Measurements from ENCODE around the gene ACLY. TPM values are rescaled to one million over a fixed set of nuclear protein-coding genes. Genes with fewer than 3 reads are reported as not detected.

The ACLY gene
- total and polyA plus RNA-seq, 10 of the 15 experiments (the other 5 are each of a cell fraction or from before 2014, with no cell fraction given): 32.6 to 224 (median 114) TPM

DNA sequence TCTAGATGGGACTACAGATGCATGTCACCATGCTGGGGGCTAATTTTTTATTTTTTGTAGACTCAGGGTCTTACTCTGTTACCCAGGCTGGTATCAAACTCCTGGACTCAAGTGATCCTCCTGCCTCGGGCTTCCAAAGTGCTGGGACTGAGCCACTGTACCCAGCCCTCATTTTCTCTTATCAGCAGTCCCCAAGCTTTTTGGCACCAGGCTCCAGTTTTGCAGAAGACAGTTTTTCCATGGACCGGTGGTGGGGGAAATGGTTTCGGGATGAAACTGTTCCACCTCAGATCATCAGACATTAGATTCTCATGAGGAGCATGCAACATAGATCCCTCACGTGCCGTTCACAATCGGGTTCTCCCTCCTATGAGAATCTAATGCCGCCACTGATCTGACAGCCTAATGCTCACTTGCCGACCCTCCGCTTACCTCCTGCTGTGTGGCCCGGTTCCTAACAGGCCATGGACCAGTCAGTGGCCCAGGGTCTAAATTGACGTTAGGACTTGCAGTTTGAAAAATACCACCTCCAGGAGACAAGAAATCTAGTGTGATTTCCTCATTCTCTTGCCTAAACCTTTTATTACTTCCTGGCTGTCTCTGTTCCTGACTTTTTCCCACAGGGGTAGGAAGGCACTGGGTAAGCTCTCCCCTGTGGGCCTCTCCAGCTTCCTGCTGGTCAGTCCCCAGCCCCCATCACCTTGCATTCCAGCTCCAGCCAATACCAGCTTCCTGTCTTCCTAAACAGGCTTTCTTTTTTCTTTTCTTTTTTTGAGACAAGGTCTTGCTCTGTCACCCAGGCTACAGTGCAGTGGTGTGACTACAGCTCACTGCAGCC lies 38.5 kb upstream of the ACLY start (continued):
- TF ChIP-seq, protein P1, sequence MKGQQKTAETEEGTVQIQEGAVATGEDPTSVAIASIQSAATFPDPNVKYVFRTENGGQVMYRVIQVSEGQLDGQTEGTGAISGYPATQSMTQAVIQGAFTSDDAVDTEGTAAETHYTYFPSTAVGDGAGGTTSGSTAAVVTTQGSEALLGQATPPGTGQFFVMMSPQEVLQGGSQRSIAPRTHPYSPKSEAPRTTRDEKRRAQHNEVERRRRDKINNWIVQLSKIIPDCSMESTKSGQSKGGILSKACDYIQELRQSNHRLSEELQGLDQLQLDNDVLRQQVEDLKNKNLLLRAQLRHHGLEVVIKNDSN (IDR thresholded peaks at IDR 0.05; ENCODE audit: borderline replicate concordance, extremely low read length, insufficient read depth, low read depth, low read length): no peak

DNA sequence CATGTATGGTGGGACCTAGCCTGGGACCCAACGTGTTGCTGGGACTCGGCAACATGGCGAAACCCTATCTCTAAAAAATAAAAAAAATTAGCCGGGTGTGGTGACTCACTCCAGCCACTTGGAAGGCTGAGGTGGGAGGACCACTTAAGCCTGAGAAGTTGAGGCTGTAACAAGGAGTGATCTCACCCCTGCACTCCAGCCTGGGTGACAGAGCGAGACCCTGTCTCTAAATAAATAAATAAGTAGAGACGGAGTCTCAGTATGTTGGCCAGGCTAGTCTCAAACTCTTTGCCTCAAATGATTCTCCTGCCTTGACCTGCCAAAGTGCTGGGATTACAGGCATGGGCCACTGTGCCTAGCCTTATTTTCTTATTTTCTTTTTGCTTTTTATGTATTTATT lies 37.8 kb upstream of the ACLY start:
- in situ Hi-C loops (cut with MboI): no loop called here
- POLR2A ChIA-PET: interaction anchor here (0.7 kb wide), 1 partner anchor 231 kb away, joined by 6 read pairs; no protein-coding TSS in a partner anchor

More for the DNA sequence above, 37.8 kb upstream of the ACLY start:
- TF ChIP-seq POU2F2 (IDR thresholded peaks at IDR 0.05; ENCODE audit: borderline replicate concordance, low read depth, low read length): no peak
- no peak for TF ChIP-seq HDAC6 (IDR thresholded peaks at IDR 0.05; ENCODE audit: unreplicated experiment)
- TF ChIP-seq, protein P2, sequence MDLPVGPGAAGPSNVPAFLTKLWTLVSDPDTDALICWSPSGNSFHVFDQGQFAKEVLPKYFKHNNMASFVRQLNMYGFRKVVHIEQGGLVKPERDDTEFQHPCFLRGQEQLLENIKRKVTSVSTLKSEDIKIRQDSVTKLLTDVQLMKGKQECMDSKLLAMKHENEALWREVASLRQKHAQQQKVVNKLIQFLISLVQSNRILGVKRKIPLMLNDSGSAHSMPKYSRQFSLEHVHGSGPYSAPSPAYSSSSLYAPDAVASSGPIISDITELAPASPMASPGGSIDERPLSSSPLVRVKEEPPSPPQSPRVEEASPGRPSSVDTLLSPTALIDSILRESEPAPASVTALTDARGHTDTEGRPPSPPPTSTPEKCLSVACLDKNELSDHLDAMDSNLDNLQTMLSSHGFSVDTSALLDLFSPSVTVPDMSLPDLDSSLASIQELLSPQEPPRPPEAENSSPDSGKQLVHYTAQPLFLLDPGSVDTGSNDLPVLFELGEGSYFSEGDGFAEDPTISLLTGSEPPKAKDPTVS (IDR thresholded peaks at IDR 0.05; ENCODE audit: low read depth, low read length): no peak
- no peak for TF ChIP-seq ZNF274 (IDR thresholded peaks at IDR 0.05; ENCODE audit: insufficient read depth, insufficient read length)
- no peak for TF ChIP-seq HDGF (IDR thresholded peaks at IDR 0.05)
- DNase-seq (ENCODE audit: low read depth, low spot score) (no peak), ATAC-seq (no peak), FAIRE-seq (no peak)
- CTCF ChIA-PET: no interaction called here
- H3K4me2 ChIP-seq (ENCODE audit: control insufficient read depth, insufficient read depth): no peak overlapping the region
- no peaks in the 10 kb centered on the region for H4K20me1 ChIP-seq (ENCODE audit: control insufficient read depth, insufficient read depth)
- H3K27me3 ChIP-seq (replicated peaks in 1 of 2; ENCODE audit: control insufficient read depth in 2 of 2, insufficient read depth in 2 of 2, low read length in 1 of 2): no peaks in the 10 kb centered on the region
- no peak overlapping the region for H3K4me3 ChIP-seq
- RAD21 ChIA-PET (ENCODE audit: unreplicated experiment): no interaction called here
- WGBS (ENCODE audit: insufficient coverage, insufficient replicate concordance, low lambda C conversion rate, missing lambda C conversion rate): 79% methylated on average over 6 of the region's 6 CpGs
- no peaks in the 10 kb centered on the region for H3K36me3 ChIP-seq (ENCODE audit: control insufficient read depth in 2 of 2, insufficient read depth in 2 of 2, low read length in 1 of 2)
- no peaks in the 10 kb centered on the region for H3K79me2 ChIP-seq (ENCODE audit: control insufficient read depth, insufficient read depth, low read length)
- H3K9ac ChIP-seq (ENCODE audit: control insufficient read depth, insufficient read depth, low read length): no peak overlapping the region
- no peak overlapping the region for H3K27ac ChIP-seq (ENCODE audit: control insufficient read depth, insufficient read depth)
- no peak overlapping the region for H2AFZ ChIP-seq (ENCODE audit: control insufficient read depth, low read depth, low read length)
- SMC1A ChIA-PET (ENCODE audit: uncharacterized antibody, unreplicated experiment): no interaction called here
- no peaks in the 10 kb centered on the region for H3K9me3 ChIP-seq (replicated peaks; ENCODE audit: control insufficient read depth, insufficient read depth, low read length)
- no TSS peak for BruUV-seq (replicated peaks)
- no peaks in the 10 kb centered on the region for H3K4me1 ChIP-seq (ENCODE audit: control insufficient read depth, insufficient read depth, low read length)
- intact Hi-C loops (cut with micrococcal nuclease; ENCODE audit: unreplicated experiment): no loop called here

Data from GM12878 (cell line).